ENCODE measurements around the gene ADAM17. TPM values are rescaled to one million over a fixed set of nuclear protein-coding genes. Genes with fewer than 3 reads are reported as not detected.
"Not testable (repeated sequence)": the region's sequence is repeated elsewhere in the genome, so short reads cannot be mapped to it uniquely, and the experiment has no call there.

The ADAM17 gene
- total RNA-seq, 1 donor from 2014 or later, result 13.1 TPM

GRCh38 chr2:9595746-9596145 lies 40.1 kb upstream of the ADAM17 start:
- no peak for DNase-seq
- TF ChIP-seq, protein P1, sequence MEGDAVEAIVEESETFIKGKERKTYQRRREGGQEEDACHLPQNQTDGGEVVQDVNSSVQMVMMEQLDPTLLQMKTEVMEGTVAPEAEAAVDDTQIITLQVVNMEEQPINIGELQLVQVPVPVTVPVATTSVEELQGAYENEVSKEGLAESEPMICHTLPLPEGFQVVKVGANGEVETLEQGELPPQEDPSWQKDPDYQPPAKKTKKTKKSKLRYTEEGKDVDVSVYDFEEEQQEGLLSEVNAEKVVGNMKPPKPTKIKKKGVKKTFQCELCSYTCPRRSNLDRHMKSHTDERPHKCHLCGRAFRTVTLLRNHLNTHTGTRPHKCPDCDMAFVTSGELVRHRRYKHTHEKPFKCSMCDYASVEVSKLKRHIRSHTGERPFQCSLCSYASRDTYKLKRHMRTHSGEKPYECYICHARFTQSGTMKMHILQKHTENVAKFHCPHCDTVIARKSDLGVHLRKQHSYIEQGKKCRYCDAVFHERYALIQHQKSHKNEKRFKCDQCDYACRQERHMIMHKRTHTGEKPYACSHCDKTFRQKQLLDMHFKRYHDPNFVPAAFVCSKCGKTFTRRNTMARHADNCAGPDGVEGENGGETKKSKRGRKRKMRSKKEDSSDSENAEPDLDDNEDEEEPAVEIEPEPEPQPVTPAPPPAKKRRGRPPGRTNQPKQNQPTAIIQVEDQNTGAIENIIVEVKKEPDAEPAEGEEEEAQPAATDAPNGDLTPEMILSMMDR (IDR thresholded peaks at IDR 0.05; ENCODE audit: borderline replicate concordance), result no peak
- peaks cover 37% of the 10 kb centered on the region for H3K36me3 ChIP-seq
- peaks cover 58% of the 10 kb centered on the region for H3K4me1 ChIP-seq
- no peak overlapping the region for H3K4me3 ChIP-seq
- H3K27ac ChIP-seq (replicated peaks), result no peak overlapping the region
- no peaks in the 10 kb centered on the region for H3K27me3 ChIP-seq (ENCODE audit: low read depth)
- intact Hi-C loops (cut with micrococcal nuclease), result no loop called here
- peaks cover 22% of the 10 kb centered on the region for H3K9me3 ChIP-seq (replicated peaks)

DNA sequence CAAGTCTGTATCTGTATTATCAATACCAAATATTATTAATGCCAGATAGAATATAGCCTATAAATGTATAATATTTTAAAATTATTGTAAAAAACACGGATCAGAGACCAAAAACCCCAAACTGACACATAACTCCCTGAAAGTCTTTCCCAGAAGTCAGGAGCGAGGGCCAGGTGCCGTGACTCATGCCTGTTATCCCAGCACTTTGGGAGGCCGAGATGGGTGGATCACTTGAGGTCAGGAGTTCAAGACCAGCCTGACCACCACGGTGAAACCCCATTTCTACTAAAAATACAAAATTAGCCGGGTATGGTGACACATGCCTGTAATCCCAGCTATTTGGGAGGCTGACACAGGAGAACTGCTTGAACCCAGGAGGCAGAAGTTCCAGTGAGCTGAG lies 39.6 kb upstream of the ADAM17 start:
- H3K27me3 ChIP-seq (ENCODE audit: low read depth); DNase-seq; H3K27ac ChIP-seq (replicated peaks); intact Hi-C loops (cut with micrococcal nuclease); H3K4me3 ChIP-seq: not testable (repeated sequence)
- Histone ChIP-seq H3K36me3 (peaks cover 34% of the 10 kb centered on the region), H3K9me3 (replicated peaks) (peaks cover 17% of the 10 kb centered on the region), H3K4me1 (peaks cover 58% of the 10 kb centered on the region)

- intact Hi-C loops (cut with micrococcal nuclease), result no loop called here
- peak overlapping the region; percentile 24 for H3K27ac ChIP-seq (replicated peaks)
- H3K9me3 ChIP-seq (replicated peaks), result peaks cover 9% of the 10 kb centered on the region
- H3K27me3 ChIP-seq (ENCODE audit: low read depth), result no peaks in the 10 kb centered on the region
- TF ChIP-seq, protein P1 (IDR thresholded peaks at IDR 0.05; ENCODE audit: borderline replicate concordance), result no peak
- H3K4me1 ChIP-seq, result peaks cover 58% of the 10 kb centered on the region
- H3K36me3 ChIP-seq, result peaks cover 28% of the 10 kb centered on the region
- no peak overlapping the region for H3K4me3 ChIP-seq
- no peak for DNase-seq
Observed at GRCh38 chr2:9594366-9595054, 38.9 kb upstream of the ADAM17 start.

DNA sequence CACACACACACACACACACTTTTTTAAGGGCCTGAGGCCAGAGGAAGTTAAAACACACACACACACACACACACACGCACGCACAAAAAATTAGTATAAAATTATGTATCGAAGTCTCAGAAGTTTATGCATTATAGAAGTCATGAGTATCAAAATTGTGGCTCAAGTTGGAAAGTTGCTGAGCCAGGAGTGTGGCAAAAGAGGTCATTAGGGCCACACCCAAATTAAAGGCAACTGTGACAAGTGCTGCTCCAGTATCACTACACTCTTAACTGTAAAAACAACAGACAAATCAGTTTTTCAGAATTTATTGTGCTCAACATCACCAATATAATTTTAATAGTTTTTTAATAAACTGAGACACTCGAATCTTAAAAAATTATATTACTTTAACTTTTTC lies 38.3 kb upstream of the ADAM17 start:
- H3K4me1 ChIP-seq, result peaks cover 58% of the 10 kb centered on the region

GRCh38 chr2:9592699-9593098 lies 37.1 kb upstream of the ADAM17 start:
- Histone ChIP-seq H3K27ac (replicated peaks) (no peak overlapping the region), H3K9me3 (replicated peaks) (no peaks in the 10 kb centered on the region), H3K36me3 (peaks cover 33% of the 10 kb centered on the region), H3K4me3 (no peak overlapping the region), H3K4me1 (peaks cover 58% of the 10 kb centered on the region), H3K27me3 (ENCODE audit: low read depth) (no peaks in the 10 kb centered on the region)
- TF ChIP-seq, protein P1 (IDR thresholded peaks at IDR 0.05; ENCODE audit: borderline replicate concordance), result no peak
- intact Hi-C loops (cut with micrococcal nuclease), result no loop called here
- no peak for DNase-seq

More for the DNA sequence above, 38.3 kb upstream of the ADAM17 start:
- intact Hi-C loops (cut with micrococcal nuclease), result no loop called here
- no peak for DNase-seq
- Histone ChIP-seq H3K27me3 (ENCODE audit: low read depth) (no peaks in the 10 kb centered on the region), H3K9me3 (replicated peaks) (peaks cover 3% of the 10 kb centered on the region), H3K4me3 (no peak overlapping the region), H3K36me3 (peaks cover 28% of the 10 kb centered on the region), H3K27ac (replicated peaks) (peak overlapping the region; percentile 24)
- TF ChIP-seq, protein P1 (IDR thresholded peaks at IDR 0.05; ENCODE audit: borderline replicate concordance), result no peak

- DNase-seq, result no peak
- intact Hi-C loops (cut with micrococcal nuclease), result no loop called here
Observed at GRCh38 chr2:9590641-9591040, 35.0 kb upstream of the ADAM17 start.

More at GRCh38 chr2:9590641-9591040, 35.0 kb upstream of the ADAM17 start:
- peaks cover 44% of the 10 kb centered on the region for H3K4me1 ChIP-seq
- H3K4me3 ChIP-seq, result no peak overlapping the region
- H3K27ac ChIP-seq (replicated peaks), result no peak overlapping the region
- no peaks in the 10 kb centered on the region for H3K27me3 ChIP-seq (ENCODE audit: low read depth)
- TF ChIP-seq, protein P1 (IDR thresholded peaks at IDR 0.05; ENCODE audit: borderline replicate concordance), result no peak
- H3K36me3 ChIP-seq, result peaks cover 53% of the 10 kb centered on the region
- no peaks in the 10 kb centered on the region for H3K9me3 ChIP-seq (replicated peaks)
